ENCODE results near the gene TMEM132A.

The TMEM132A gene

GRCh38 chr11:60922906-60923305 is 1.4 kb upstream of the TMEM132A start:
- DNase-seq: no peak

GRCh38 chr11:60923326-60923725 is 934 bp upstream of the TMEM132A start:
- DNase-seq: no peak

GRCh38 chr11:60923800-60924109 is 505 bp upstream of the TMEM132A start:
- no peak for DNase-seq

GRCh38 chr11:60924906-60925853 is 920 bp downstream of the TMEM132A start:
- DNase-seq: no peak

GRCh38 chr11:60925868-60926267 is 1.6 kb downstream of the TMEM132A start:
- DNase-seq: no peak

GRCh38 chr11:60926500-60926899 is 2.2 kb downstream of the TMEM132A start:
- DNase-seq: no peak

GRCh38 chr11:60927061-60927592 is 2.9 kb downstream of the TMEM132A start:
- no peak for DNase-seq

GRCh38 chr11:60927600-60927999 is 3.3 kb downstream of the TMEM132A start:
- no peak for DNase-seq

- no peak for DNase-seq
Measured at GRCh38 chr11:60928563-60929001, 4.3 kb downstream of the TMEM132A start.

GRCh38 chr11:60929764-60930163 is 5.5 kb downstream of the TMEM132A start:
- no peak for DNase-seq

- DNase-seq: no peak
Measured at GRCh38 chr11:60930394-60930793, 6.1 kb downstream of the TMEM132A start.

- DNase-seq: no peak
Measured at GRCh38 chr11:60931917-60932316, 7.7 kb downstream of the TMEM132A start.

- no peak for DNase-seq
Measured at GRCh38 chr11:60932605-60933356, 8.5 kb downstream of the TMEM132A start.

GRCh38 chr11:60933416-60934123 is 9.3 kb downstream of the TMEM132A start:
- DNase-seq: no peak

- no peak for DNase-seq
Measured at GRCh38 chr11:60934124-60934789, 10.0 kb downstream of the TMEM132A start.

GRCh38 chr11:60934790-60935605 is 10.7 kb downstream of the TMEM132A start:
- DNase-seq: no peak

- DNase-seq: no peak
Measured at GRCh38 chr11:60935676-60936442, 11.6 kb downstream of the TMEM132A start.

- DNase-seq: no peak
Measured at GRCh38 chr11:60936467-60937143, 12.3 kb downstream of the TMEM132A start.

GRCh38 chr11:60937144-60937527 is 12.9 kb downstream of the TMEM132A start:
- DNase-seq: no peak

GRCh38 chr11:60937811-60938210 is 13.6 kb downstream of the TMEM132A start:
- DNase-seq: no peak

Measured in GF-D8 (cell line).